HepG2 (cell line): Measurements from ENCODE around the gene ELAVL2. TPM values are rescaled to one million over a fixed set of nuclear protein-coding genes. Genes with fewer than 3 reads are reported as not detected.

Experiments
- ATAC-seq: fragments of 200-7000 bp; cut with Tn5 transposase; 3 replicates; pipeline ENCODE4 v1.9.1; 2020; ENCODE audit warnings: mild to moderate bottlenecking, moderate library complexity
- BruUV-seq: library from RNA; stranded (reverse); fragments of 400-500 nt; replicated peaks from 2 replicates; lab custom pipeline; 2021; lab: Mats Ljungman, UMichigan
- CTCF ChIA-PET: fragments of 300-600 bp; formaldehyde crosslinking; extraction: SDS; loops from one replicate; lab custom pipeline; 2021; ENCODE audit warnings: low total read pairs, inconsistent platforms, low intra/inter-chr PET ratio; lab: Yijun Ruan, JAX
- POLR2A ChIA-PET: fragments of 350-600 bp; sonication (Branson Sonifier 250); formaldehyde crosslinking; loops from one replicate; lab custom pipeline; 2020; ENCODE audit warnings: antibody characterized with exemption, inconsistent platforms; lab: Yijun Ruan, JAX
- DNase-seq: peaks from one replicate; pipeline ENCODE4 v3.0.0-alpha.2; 2015; ENCODE audit warnings: low spot score
- FAIRE-seq: peaks from 3 replicates; lab custom pipeline; 2011; peaks lifted over from hg19 to GRCh38; lab: Jason Lieb, UNC
- H2AFZ ChIP-seq: one replicate; pipeline ENCODE4 v1.6.1; 2011; ENCODE audit warnings: low read length, inconsistent platforms
- H3K27ac ChIP-seq: fragments of 300-600 bp; 3 replicates; pipeline ENCODE4 v1.8.0; 2011; ENCODE audit warnings: mixed run types, mild to moderate bottlenecking, mixed read lengths, low read length, inconsistent platforms; ENCODE audit not compliant: insufficient read depth; ENCODE audit errors: extremely low read length
- H3K27me3 ChIP-seq, 2 experiments: fragments of 200-600 bp in 1 of 2; 2 replicates in 1 of 2; 3 replicates in 1 of 2; pipeline versions ENCODE4 v1.6.0 to v1.8.0; 2011; ENCODE audit warnings: low read length in 2 of 2, mild to moderate bottlenecking in 2 of 2, moderate library complexity in 2 of 2, inconsistent platforms in 1 of 2; ENCODE audit not compliant: insufficient read depth in 2 of 2, control insufficient read depth in 1 of 2
- H3K36me3 ChIP-seq, 2 experiments: fragments of 200-600 bp in 1 of 2; replicated peaks in 1 of 2; 2 replicates in 1 of 2; 3 replicates in 1 of 2; pipeline versions ENCODE4 v1.5.1 to v1.8.0; 2011; ENCODE audit warnings: low read length in 2 of 2, inconsistent platforms in 1 of 2; ENCODE audit not compliant: insufficient read depth in 2 of 2, control insufficient read depth in 1 of 2
- H3K4me1 ChIP-seq: 2 replicates; pipeline ENCODE4 v1.5.1; 2012; ENCODE audit warnings: low read length, inconsistent platforms; ENCODE audit not compliant: insufficient read depth
- H3K4me2 ChIP-seq: 2 replicates; pipeline ENCODE4 v1.6.0; 2011; ENCODE audit warnings: low read depth, low read length, inconsistent platforms
- H3K4me3 ChIP-seq, 3 experiments: fragments of 200-600 bp in 1 of 3; sonication (generic), shearing (Covaris generic) in 1 of 3; replicated peaks in 1 of 3; 2 replicates each; pipeline ENCODE4 v1.5.1; 2011 to 2016; ENCODE audit warnings: low read length in 3 of 3, inconsistent platforms in 2 of 3, low read depth in 2 of 3, mild to moderate bottlenecking in 2 of 3, control low read depth in 1 of 3, mixed read lengths in 1 of 3; ENCODE audit not compliant: insufficient read depth in 1 of 3
- H3K79me2 ChIP-seq: one replicate; pipeline ENCODE4 v1.6.1; 2011; ENCODE audit warnings: low read length, inconsistent platforms; ENCODE audit not compliant: insufficient read depth
- H3K9ac ChIP-seq: 2 replicates; pipeline ENCODE4 v1.6.0; 2011; ENCODE audit warnings: mild to moderate bottlenecking, low read depth, low read length, inconsistent platforms; ENCODE audit not compliant: insufficient read depth
- H3K9me3 ChIP-seq: 2 replicates; pipeline ENCODE4 v1.5.1; 2012; ENCODE audit warnings: mild to moderate bottlenecking, low read length
- H4K20me1 ChIP-seq: 2 replicates; pipeline ENCODE4 v1.6.0; 2011; ENCODE audit warnings: inconsistent platforms, mild to moderate bottlenecking, low read length, moderate library complexity; ENCODE audit not compliant: insufficient read depth
- E2F1 ChIP-seq: sonication (generic); formaldehyde crosslinking; IDR thresholded peaks from 2 replicates; pipeline ENCODE4 v1.5.0; 2020; ENCODE audit warnings: missing genetic modification reagents
- ELK4 ChIP-seq: sonication (generic); formaldehyde crosslinking; IDR thresholded peaks from 2 replicates; pipeline ENCODE4 v1.9.0; 2021; ENCODE audit warnings: missing genetic modification reagents, borderline replicate concordance
- HNRNPLL ChIP-seq: fragments of 200-400 bp; formaldehyde crosslinking; IDR thresholded peaks from 2 replicates; pipeline ENCODE4 v1.6.1; 2017; ENCODE audit warnings: mild to moderate bottlenecking, low read depth, low read length; ENCODE audit not compliant: poor library complexity, severe bottlenecking
- MYNN ChIP-seq: sonication (generic); formaldehyde crosslinking; IDR thresholded peaks from 2 replicates; pipeline ENCODE4 v1.4.0; 2020; ENCODE audit warnings: mild to moderate bottlenecking, low read depth, missing genetic modification reagents
- PATZ1 ChIP-seq: sonication (generic); formaldehyde crosslinking; IDR thresholded peaks from 2 replicates; pipeline ENCODE4 v1.4.0; 2020; ENCODE audit warnings: missing genetic modification reagents
- PPARG ChIP-seq: conservative IDR thresholded peaks from 2 replicates; pipeline ENCODE4 v1.6.1; 2016; ENCODE audit warnings: missing biosample characterization, missing genetic modification reagents
- TFE3 ChIP-seq: IDR thresholded peaks from 2 replicates; pipeline ENCODE4 v1.6.1; 2016
- ZHX2 ChIP-seq, 2 experiments: sonication (generic) in 1 of 2; formaldehyde crosslinking in 1 of 2; IDR thresholded peaks; 2 replicates each; pipeline versions ENCODE4 v1.6.1 to v1.9.0; 2014 to 2022; ENCODE audit warnings: antibody characterized with exemption in 1 of 2, borderline replicate concordance in 1 of 2, inconsistent platforms in 1 of 2, low read depth in 1 of 2, missing genetic modification reagents in 1 of 2
- ZNF292 ChIP-seq: sonication (generic); formaldehyde crosslinking; IDR thresholded peaks from 2 replicates; pipeline ENCODE4 v1.8.1; 2022; ENCODE audit warnings: mild to moderate bottlenecking, low read depth, missing genetic modification reagents, borderline replicate concordance
- ZNF550 ChIP-seq: sonication (generic); formaldehyde crosslinking; IDR thresholded peaks from 2 replicates; pipeline ENCODE4 v1.4.0; 2020; ENCODE audit warnings: mild to moderate bottlenecking, missing genetic modification reagents, borderline replicate concordance
- WGBS: methylation state at CpG from one replicate; pipeline ENCODE4 v1.1.6; 2017; ENCODE audit warnings: low lambda C conversion rate; 5-methylcytosine and 5-hydroxymethylcytosine counted together
- in situ Hi-C: cut with HindIII; loops from 2 replicates; pipeline ENCODE4 v1.10.0; 2017; ENCODE audit warnings: low pct_unique_long_range_greater_than_20kb; ENCODE audit not compliant: extremely low pct_ligation_motif_present
- intact Hi-C: fragments of 100-400 bp; cut with micrococcal nuclease; formaldehyde crosslinking; loops from one replicate; pipeline ENCODE4 v1.10.0; 2022; ENCODE audit not compliant: unreplicated experiment
- polyA plus RNA-seq, 8 experiments: library from polyadenylated mRNA; depleted of rRNA in 3 of 8; stranded (reverse) in 7 of 8; unstranded in 1 of 8; fragments of >200 nt; fragmentation: Illumina TruSeq in 4 of 8; extraction: Trizol in 4 of 8; gene quantifications; 2 replicates each; pipeline versions ENCODE4 v1.2.1 to v1.2.3, GENCODE V29; 2011 to 2016; ENCODE audit warnings: low read depth in 4 of 8, missing spikeins in 1 of 8, mixed read lengths in 1 of 8; ENCODE audit not compliant: insufficient read depth in 1 of 8
- total RNA-seq, 5 experiments: library from RNA; depleted of rRNA; stranded (reverse); fragments of >200 nt; fragmentation: Illumina TruSeq; extraction: Trizol; gene quantifications; 2 replicates each; pipeline ENCODE4 v1.2.3, GENCODE V29; 2016; ENCODE audit warnings: low read depth in 1 of 5

The ELAVL2 gene
- total and polyA plus RNA-seq, 2 of the 13 experiments (the other 11 are each of a cell fraction or from before 2014, with no cell fraction given) = not detected

- FAIRE-seq = no peak
- Histone ChIP-seq H3K27me3 (no peaks in the 10 kb centered on the region), H3K4me1 (no peaks in the 10 kb centered on the region), H3K27ac (no peak overlapping the region), H4K20me1 (no peaks in the 10 kb centered on the region), H3K36me3 (no peaks in the 10 kb centered on the region), H3K9me3 (no peaks in the 10 kb centered on the region), H3K9ac (no peak overlapping the region), H3K4me3 (no peak overlapping the region), H3K4me2 (no peak overlapping the region), H3K79me2 (no peaks in the 10 kb centered on the region), H2AFZ (no peak overlapping the region)
- intact Hi-C loops (no loop called here), in situ Hi-C loops (no loop called here)
- whole genome bisulfite sequencing = 40% methylated on average over 5 of the region's 5 CpGs
- ChIA-PET POLR2A (no interaction called here), CTCF (no interaction called here)
- BruUV-seq = no TSS peak
- DNase-seq = no peak
- ATAC-seq = no peak
- TF ChIP-seq ZNF292 (no peak), ZNF550 (CRISPR knock-in tag) (no peak), PATZ1 (CRISPR knock-in tag) (no peak), ZHX2 (IDR thresholded peaks at IDR 0.05; ENCODE audit: low read depth) (no peak), ZHX2 (CRISPR knock-in tag; IDR thresholded peaks at IDR 0.05; ENCODE audit: borderline replicate concordance) (no peak), ELK4 (no peak), PPARG (CRISPR knock-in tag) (no peak), MYNN (CRISPR knock-in tag) (no peak), TFE3 (CRISPR knock-in tag) (no peak), HNRNPLL (no peak), E2F1 (CRISPR knock-in tag) (no peak)
These were observed 175.0 kb downstream of the ELAVL2 start for GRCh38 chr9:23651051-23651450.
